Measurements from ENCODE around the gene DEDD. TPM values are rescaled to one million over a fixed set of nuclear protein-coding genes. Genes with fewer than 3 reads are reported as not detected.

DEDD gene
- total and polyA plus RNA-seq, 2 of the 13 experiments (the other 11 are each of a cell fraction or from before 2014, with no cell fraction given): 12.6 to 27.8 TPM

DNA sequence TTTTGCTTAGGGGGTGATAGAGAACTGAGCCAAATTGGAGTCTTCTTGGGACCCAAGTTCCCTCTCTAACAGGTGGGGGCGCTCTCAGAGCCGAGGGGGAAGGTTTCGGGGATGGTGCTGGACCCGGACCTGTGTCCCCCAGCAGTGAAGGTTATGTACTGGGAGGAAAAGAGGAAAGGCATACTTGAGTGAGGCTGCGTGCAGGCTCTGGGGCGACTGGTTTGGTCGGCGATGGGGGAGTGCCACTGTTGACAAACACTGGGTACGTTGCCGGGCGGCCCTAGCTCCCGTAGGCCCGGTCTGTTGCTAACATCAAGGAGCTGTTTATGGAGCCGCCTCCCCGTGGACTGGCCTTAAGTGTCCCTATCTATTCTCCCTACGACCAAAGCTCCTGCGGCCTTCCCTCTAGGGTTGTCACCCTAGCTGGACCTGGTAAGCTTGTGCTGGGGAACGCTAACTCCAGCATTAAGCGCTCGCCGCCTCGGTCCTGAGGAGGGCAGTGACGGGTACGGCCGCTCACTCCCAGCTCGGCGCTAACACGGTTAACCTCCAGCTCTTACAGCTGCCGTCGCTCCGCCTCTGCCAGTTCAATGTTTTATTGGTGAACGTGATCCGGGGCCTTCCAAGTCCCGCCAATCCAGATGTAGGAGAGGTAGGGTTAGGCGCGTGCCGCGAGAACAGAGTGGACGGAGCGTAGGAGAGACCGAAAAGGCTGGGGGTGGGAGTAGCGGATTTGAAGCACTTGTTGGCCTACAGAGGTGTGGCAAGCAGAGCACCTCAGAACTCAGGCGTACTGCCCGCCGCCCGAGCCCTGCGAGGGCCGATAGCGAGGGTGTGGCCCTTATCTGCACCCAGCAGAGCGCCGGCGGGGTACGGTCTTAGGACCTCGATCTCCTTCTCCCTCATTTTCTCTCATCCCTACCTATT is 33.5 kb upstream of the DEDD start, which contains the start of gene PPOX (continued):
- 0 out of 2 replicates have a peak, but pooled peaks have one; percentile 61 for TF ChIP-seq ZNF83 (CRISPR knock-in tag; IDR thresholded peaks at IDR 0.05; ENCODE audit: borderline replicate concordance)
- TF ChIP-seq, protein P1, sequence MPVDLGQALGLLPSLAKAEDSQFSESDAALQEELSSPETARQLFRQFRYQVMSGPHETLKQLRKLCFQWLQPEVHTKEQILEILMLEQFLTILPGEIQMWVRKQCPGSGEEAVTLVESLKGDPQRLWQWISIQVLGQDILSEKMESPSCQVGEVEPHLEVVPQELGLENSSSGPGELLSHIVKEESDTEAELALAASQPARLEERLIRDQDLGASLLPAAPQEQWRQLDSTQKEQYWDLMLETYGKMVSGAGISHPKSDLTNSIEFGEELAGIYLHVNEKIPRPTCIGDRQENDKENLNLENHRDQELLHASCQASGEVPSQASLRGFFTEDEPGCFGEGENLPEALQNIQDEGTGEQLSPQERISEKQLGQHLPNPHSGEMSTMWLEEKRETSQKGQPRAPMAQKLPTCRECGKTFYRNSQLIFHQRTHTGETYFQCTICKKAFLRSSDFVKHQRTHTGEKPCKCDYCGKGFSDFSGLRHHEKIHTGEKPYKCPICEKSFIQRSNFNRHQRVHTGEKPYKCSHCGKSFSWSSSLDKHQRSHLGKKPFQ (CRISPR knock-in tag; IDR thresholded peaks at IDR 0.05; ENCODE audit: insufficient replicate concordance): peak; percentile 52
- TF ChIP-seq ZNF205 (CRISPR knock-in tag; IDR thresholded peaks at IDR 0.05): no peak
- no peak for TF ChIP-seq IKZF4 (CRISPR knock-in tag; IDR thresholded peaks at IDR 0.05; ENCODE audit: borderline replicate concordance, low read depth, not compliant biosample characterization)
- TF ChIP-seq ZNF557 (CRISPR knock-in tag; IDR thresholded peaks at IDR 0.05): no peak
- no peak for TF ChIP-seq KAT2B (IDR thresholded peaks at IDR 0.05; ENCODE audit: borderline replicate concordance, low read depth, low read length)
- TF ChIP-seq, protein P2, sequence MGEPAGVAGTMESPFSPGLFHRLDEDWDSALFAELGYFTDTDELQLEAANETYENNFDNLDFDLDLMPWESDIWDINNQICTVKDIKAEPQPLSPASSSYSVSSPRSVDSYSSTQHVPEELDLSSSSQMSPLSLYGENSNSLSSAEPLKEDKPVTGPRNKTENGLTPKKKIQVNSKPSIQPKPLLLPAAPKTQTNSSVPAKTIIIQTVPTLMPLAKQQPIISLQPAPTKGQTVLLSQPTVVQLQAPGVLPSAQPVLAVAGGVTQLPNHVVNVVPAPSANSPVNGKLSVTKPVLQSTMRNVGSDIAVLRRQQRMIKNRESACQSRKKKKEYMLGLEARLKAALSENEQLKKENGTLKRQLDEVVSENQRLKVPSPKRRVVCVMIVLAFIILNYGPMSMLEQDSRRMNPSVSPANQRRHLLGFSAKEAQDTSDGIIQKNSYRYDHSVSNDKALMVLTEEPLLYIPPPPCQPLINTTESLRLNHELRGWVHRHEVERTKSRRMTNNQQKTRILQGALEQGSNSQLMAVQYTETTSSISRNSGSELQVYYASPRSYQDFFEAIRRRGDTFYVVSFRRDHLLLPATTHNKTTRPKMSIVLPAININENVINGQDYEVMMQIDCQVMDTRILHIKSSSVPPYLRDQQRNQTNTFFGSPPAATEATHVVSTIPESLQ (CRISPR knock-in tag; conservative IDR thresholded peaks at IDR 0.05): no peak
- no peak for TF ChIP-seq TEAD2 (CRISPR knock-in tag; IDR thresholded peaks at IDR 0.05)
- no peak for TF ChIP-seq SRSF9 (IDR thresholded peaks at IDR 0.05; ENCODE audit: borderline replicate concordance, insufficient read depth, low read depth, low read length, poor library complexity, severe bottlenecking)
- no peak for TF ChIP-seq JDP2 (CRISPR knock-in tag; IDR thresholded peaks at IDR 0.05; ENCODE audit: borderline replicate concordance)
- TF ChIP-seq ZNF747 (CRISPR knock-in tag; IDR thresholded peaks at IDR 0.05; ENCODE audit: borderline replicate concordance): peak; percentile 59; the same call in 1 of the 2 replicates
- no peak for TF ChIP-seq ONECUT2 (CRISPR knock-in tag; IDR thresholded peaks at IDR 0.05)
- 0 out of 2 replicates have a peak, but pooled peaks have one; percentile 20 for TF ChIP-seq BRD4 (CRISPR knock-in tag; IDR thresholded peaks at IDR 0.05)
- TF ChIP-seq KDM4B (CRISPR knock-in tag; IDR thresholded peaks at IDR 0.05): no peak
- TF ChIP-seq MAFG (CRISPR knock-in tag; IDR thresholded peaks at IDR 0.05): no peak
- TF ChIP-seq, protein P3, sequence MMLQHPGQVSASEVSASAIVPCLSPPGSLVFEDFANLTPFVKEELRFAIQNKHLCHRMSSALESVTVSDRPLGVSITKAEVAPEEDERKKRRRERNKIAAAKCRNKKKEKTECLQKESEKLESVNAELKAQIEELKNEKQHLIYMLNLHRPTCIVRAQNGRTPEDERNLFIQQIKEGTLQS (CRISPR knock-in tag; IDR thresholded peaks at IDR 0.05): no peak; the same call in 1 of the 2 replicates
- TF ChIP-seq NR2F1 (CRISPR knock-in tag; IDR thresholded peaks at IDR 0.05): no peak
- peak; percentile 75 for TF ChIP-seq DR1 (CRISPR knock-in tag; IDR thresholded peaks at IDR 0.05)
- TF ChIP-seq, protein P4, sequence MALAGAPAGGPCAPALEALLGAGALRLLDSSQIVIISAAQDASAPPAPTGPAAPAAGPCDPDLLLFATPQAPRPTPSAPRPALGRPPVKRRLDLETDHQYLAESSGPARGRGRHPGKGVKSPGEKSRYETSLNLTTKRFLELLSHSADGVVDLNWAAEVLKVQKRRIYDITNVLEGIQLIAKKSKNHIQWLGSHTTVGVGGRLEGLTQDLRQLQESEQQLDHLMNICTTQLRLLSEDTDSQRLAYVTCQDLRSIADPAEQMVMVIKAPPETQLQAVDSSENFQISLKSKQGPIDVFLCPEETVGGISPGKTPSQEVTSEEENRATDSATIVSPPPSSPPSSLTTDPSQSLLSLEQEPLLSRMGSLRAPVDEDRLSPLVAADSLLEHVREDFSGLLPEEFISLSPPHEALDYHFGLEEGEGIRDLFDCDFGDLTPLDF (CRISPR knock-in tag; IDR thresholded peaks at IDR 0.05): peak; percentile 71; the same call in 1 of the 2 replicates
- TF ChIP-seq, protein P5, sequence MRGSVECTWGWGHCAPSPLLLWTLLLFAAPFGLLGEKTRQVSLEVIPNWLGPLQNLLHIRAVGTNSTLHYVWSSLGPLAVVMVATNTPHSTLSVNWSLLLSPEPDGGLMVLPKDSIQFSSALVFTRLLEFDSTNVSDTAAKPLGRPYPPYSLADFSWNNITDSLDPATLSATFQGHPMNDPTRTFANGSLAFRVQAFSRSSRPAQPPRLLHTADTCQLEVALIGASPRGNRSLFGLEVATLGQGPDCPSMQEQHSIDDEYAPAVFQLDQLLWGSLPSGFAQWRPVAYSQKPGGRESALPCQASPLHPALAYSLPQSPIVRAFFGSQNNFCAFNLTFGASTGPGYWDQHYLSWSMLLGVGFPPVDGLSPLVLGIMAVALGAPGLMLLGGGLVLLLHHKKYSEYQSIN (CRISPR knock-in tag; IDR thresholded peaks at IDR 0.05; ENCODE audit: borderline replicate concordance): no peak

Data from HepG2 (cell line).